ENCODE data around the gene RNF167. TPM values are rescaled to one million over a fixed set of nuclear protein-coding genes. Genes with fewer than 3 reads are reported as not detected.

RNF167 gene
- total and polyA plus RNA-seq, 4 donors: 15.9 to 72.6 (median 24.4) TPM

DNA sequence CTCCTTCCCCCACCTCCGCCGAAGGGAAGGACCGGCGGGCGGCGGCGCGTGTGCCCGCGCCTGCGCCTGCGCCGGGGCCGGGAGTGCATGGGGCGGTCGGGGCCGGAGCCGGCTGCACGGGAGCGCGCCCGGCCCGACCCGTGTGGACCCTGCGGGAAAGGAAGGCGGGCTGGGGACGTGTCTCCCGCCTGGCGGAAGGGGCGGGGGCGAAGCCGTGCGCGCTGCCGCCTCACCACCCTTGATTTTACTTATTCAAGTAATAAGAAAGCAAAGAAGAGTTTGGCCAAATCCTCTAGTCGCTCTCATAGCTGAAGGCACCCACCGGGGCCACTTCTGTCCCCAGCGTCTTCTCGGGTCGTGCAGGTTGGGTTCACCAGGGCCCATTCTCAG, 8.9 kb downstream of the RNF167 start:
- under 1% methylated on average over 40 of the region's 40 CpGs for WGBS
- Histone ChIP-seq H3K9me3 (ENCODE audit: control insufficient read depth in 4 of 4, low read length in 3 of 4) (no peaks in the 10 kb centered on the region), H3K4me1 (ENCODE audit: control insufficient read depth in 4 of 4, insufficient read depth in 4 of 4, low read length in 3 of 4) (peaks cover 8 to 59% (median 45%) of the 10 kb centered on the region in 4 donors), H3K9ac (ENCODE audit: low read depth in 1 of 2, low read length in 2 of 2) (peak overlapping the region; percentile 51 to 85), H3K4me3 (ENCODE audit: low read depth in 1 of 3, low read length in 3 of 3) (peak overlapping the region; percentile 66 to 96 (median 91)), H3K27me3 (ENCODE audit: control insufficient read depth in 4 of 4, insufficient read depth in 4 of 4, low read length in 3 of 4) (no peaks in the 10 kb centered on the region), H3K27ac (ENCODE audit: low read depth in 1 of 2, low read length in 2 of 2) (peak overlapping the region; percentile 95 to 96), H3K36me3 (ENCODE audit: control insufficient read depth in 4 of 4, insufficient read depth in 3 of 4, low read depth in 1 of 4, low read length in 3 of 4) (peaks cover 3 to 12% (median 7%) of the 10 kb centered on the region in 4 donors)
- peak; percentile 78 for DNase-seq (ENCODE audit: low spot score)
- TF ChIP-seq, protein P1, sequence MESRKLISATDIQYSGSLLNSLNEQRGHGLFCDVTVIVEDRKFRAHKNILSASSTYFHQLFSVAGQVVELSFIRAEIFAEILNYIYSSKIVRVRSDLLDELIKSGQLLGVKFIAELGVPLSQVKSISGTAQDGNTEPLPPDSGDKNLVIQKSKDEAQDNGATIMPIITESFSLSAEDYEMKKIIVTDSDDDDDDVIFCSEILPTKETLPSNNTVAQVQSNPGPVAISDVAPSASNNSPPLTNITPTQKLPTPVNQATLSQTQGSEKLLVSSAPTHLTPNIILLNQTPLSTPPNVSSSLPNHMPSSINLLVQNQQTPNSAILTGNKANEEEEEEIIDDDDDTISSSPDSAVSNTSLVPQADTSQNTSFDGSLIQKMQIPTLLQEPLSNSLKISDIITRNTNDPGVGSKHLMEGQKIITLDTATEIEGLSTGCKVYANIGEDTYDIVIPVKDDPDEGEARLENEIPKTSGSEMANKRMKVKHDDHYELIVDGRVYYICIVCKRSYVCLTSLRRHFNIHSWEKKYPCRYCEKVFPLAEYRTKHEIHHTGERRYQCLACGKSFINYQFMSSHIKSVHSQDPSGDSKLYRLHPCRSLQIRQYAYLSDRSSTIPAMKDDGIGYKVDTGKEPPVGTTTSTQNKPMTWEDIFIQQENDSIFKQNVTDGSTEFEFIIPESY (IDR thresholded peaks at IDR 0.05): no peak
- TF ChIP-seq JUND (IDR thresholded peaks at IDR 0.05) (no peak), FOXA1 (IDR thresholded peaks at IDR 0.05) (no peak), RAD21 (IDR thresholded peaks at IDR 0.05) (no peak), NR2F2 (IDR thresholded peaks at IDR 0.05) (no peak), EGR1 (IDR thresholded peaks at IDR 0.05; ENCODE audit: low read depth in 2 of 2) (no peak), YY1 (IDR thresholded peaks at IDR 0.05) (no peak), RXRA (IDR thresholded peaks at IDR 0.05) (no peak), FOXA2 (IDR thresholded peaks at IDR 0.05) (no peak), SP1 (IDR thresholded peaks at IDR 0.05) (no peak), TAF1 (conservative IDR thresholded peaks at IDR 0.05) (no peak), HNF4A (conservative IDR thresholded peaks at IDR 0.05) (no peak), GABPA (IDR thresholded peaks at IDR 0.05 in 1 of 2, conservative IDR thresholded peaks at IDR 0.05 in 1 of 2) (no peak), HNF4G (IDR thresholded peaks at IDR 0.05) (no peak)
- TF ChIP-seq, protein P2, sequence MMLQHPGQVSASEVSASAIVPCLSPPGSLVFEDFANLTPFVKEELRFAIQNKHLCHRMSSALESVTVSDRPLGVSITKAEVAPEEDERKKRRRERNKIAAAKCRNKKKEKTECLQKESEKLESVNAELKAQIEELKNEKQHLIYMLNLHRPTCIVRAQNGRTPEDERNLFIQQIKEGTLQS (IDR thresholded peaks at IDR 0.05): no peak
- TF ChIP-seq, protein P3, sequence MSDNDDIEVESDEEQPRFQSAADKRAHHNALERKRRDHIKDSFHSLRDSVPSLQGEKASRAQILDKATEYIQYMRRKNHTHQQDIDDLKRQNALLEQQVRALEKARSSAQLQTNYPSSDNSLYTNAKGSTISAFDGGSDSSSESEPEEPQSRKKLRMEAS (IDR thresholded peaks at IDR 0.05): no peak
- TF ChIP-seq, protein P4, sequence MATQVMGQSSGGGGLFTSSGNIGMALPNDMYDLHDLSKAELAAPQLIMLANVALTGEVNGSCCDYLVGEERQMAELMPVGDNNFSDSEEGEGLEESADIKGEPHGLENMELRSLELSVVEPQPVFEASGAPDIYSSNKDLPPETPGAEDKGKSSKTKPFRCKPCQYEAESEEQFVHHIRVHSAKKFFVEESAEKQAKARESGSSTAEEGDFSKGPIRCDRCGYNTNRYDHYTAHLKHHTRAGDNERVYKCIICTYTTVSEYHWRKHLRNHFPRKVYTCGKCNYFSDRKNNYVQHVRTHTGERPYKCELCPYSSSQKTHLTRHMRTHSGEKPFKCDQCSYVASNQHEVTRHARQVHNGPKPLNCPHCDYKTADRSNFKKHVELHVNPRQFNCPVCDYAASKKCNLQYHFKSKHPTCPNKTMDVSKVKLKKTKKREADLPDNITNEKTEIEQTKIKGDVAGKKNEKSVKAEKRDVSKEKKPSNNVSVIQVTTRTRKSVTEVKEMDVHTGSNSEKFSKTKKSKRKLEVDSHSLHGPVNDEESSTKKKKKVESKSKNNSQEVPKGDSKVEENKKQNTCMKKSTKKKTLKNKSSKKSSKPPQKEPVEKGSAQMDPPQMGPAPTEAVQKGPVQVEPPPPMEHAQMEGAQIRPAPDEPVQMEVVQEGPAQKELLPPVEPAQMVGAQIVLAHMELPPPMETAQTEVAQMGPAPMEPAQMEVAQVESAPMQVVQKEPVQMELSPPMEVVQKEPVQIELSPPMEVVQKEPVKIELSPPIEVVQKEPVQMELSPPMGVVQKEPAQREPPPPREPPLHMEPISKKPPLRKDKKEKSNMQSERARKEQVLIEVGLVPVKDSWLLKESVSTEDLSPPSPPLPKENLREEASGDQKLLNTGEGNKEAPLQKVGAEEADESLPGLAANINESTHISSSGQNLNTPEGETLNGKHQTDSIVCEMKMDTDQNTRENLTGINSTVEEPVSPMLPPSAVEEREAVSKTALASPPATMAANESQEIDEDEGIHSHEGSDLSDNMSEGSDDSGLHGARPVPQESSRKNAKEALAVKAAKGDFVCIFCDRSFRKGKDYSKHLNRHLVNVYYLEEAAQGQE (IDR thresholded peaks at IDR 0.05): no peak
- TF ChIP-seq, protein P5, sequence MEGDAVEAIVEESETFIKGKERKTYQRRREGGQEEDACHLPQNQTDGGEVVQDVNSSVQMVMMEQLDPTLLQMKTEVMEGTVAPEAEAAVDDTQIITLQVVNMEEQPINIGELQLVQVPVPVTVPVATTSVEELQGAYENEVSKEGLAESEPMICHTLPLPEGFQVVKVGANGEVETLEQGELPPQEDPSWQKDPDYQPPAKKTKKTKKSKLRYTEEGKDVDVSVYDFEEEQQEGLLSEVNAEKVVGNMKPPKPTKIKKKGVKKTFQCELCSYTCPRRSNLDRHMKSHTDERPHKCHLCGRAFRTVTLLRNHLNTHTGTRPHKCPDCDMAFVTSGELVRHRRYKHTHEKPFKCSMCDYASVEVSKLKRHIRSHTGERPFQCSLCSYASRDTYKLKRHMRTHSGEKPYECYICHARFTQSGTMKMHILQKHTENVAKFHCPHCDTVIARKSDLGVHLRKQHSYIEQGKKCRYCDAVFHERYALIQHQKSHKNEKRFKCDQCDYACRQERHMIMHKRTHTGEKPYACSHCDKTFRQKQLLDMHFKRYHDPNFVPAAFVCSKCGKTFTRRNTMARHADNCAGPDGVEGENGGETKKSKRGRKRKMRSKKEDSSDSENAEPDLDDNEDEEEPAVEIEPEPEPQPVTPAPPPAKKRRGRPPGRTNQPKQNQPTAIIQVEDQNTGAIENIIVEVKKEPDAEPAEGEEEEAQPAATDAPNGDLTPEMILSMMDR (IDR thresholded peaks at IDR 0.05; ENCODE audit: low read depth, low read length, missing input control): no peak

Data from liver (tissue), 9 donors.